H1 (cell line): ENCODE results near the gene EMX2. TPM values are rescaled to one million over a fixed set of nuclear protein-coding genes. Genes with fewer than 3 reads are reported as not detected.
A peak's percentile ranks its signal among the peaks of the same experiment; 100 is the strongest.

Experiments used
- CTCF ChIA-PET: fragments of 300-600 bp; sonication (Branson Sonifier 250); formaldehyde crosslinking; loops from one replicate; lab custom pipeline; 2021; ENCODE audit not compliant: partially characterized antibody; lab: Charles Lee
- POLR2A ChIA-PET: fragments of 300-600 bp; sonication (Branson Sonifier 250); formaldehyde crosslinking; loops from one replicate; lab custom pipeline; 2021; ENCODE audit warnings: inconsistent platforms; ENCODE audit not compliant: partially characterized antibody; lab: Charles Lee
- DNase-seq, 2 experiments: peaks; one replicate each; pipeline versions ENCODE4 v3.0.0 to v3.0.0-alpha.2; 2010 to 2022; ENCODE audit warnings: low spot score in 2 of 2, low read depth in 1 of 2, mixed read lengths in 1 of 2
- FAIRE-seq: peaks from 2 replicates; lab custom pipeline; 2011; peaks lifted over from hg19 to GRCh38; lab: Jason Lieb, UNC
- H2AFZ ChIP-seq: 2 replicates; pipeline ENCODE4 v1.8.1; 2012; ENCODE audit warnings: low read length, inconsistent platforms
- H2AK5ac ChIP-seq: 2 replicates; pipeline ENCODE4 v1.6.1; 2013; ENCODE audit warnings: low read depth, low read length
- H2BK120ac ChIP-seq: replicated peaks from 2 replicates; pipeline ENCODE3; 2013; ENCODE audit warnings: low read depth, low read length, inconsistent platforms
- H2BK12ac ChIP-seq: 2 replicates; pipeline ENCODE4 v1.6.1; 2013; ENCODE audit warnings: low read depth, low read length
- H2BK15ac ChIP-seq: 2 replicates; pipeline ENCODE4 v1.6.1; 2013; ENCODE audit warnings: low read length
- H2BK20ac ChIP-seq: 2 replicates; pipeline ENCODE4 v1.6.1; 2013; ENCODE audit warnings: low read length
- H2BK5ac ChIP-seq: 2 replicates; pipeline ENCODE4 v1.6.1; 2013; ENCODE audit warnings: low read depth, low read length
- H3K14ac ChIP-seq: 2 replicates; pipeline ENCODE4 v1.6.1; 2013; ENCODE audit warnings: inconsistent platforms; ENCODE audit not compliant: insufficient read length
- H3K18ac ChIP-seq: 2 replicates; pipeline ENCODE4 v1.6.1; 2013; ENCODE audit warnings: low read length; ENCODE audit errors: extremely low read depth
- H3K23ac ChIP-seq: 2 replicates; pipeline ENCODE4 v1.6.1; 2013; ENCODE audit warnings: inconsistent platforms; ENCODE audit not compliant: insufficient read length
- H3K23me2 ChIP-seq: 2 replicates; pipeline ENCODE4 v1.6.1; 2013; ENCODE audit warnings: low read depth, low read length
- H3K27ac ChIP-seq: 2 replicates; pipeline ENCODE4 v1.6.1; 2011; ENCODE audit warnings: low read depth, low read length, inconsistent platforms
- H3K27me3 ChIP-seq, 4 experiments: replicated peaks in 1 of 4; 1 replicate in 1 of 4; 2 replicates in 3 of 4; pipeline versions ENCODE4 v1.6.1 to v1.8.1; 2011 to 2013; ENCODE audit warnings: low read length in 3 of 4, mild to moderate bottlenecking in 3 of 4, inconsistent platforms in 2 of 4, mixed read lengths in 2 of 4, moderate library complexity in 1 of 4; ENCODE audit not compliant: control insufficient read depth in 3 of 4, insufficient read depth in 3 of 4; ENCODE audit errors: extremely low read depth in 1 of 4
- H3K36me3 ChIP-seq, 4 experiments: 2 replicates each; pipeline versions ENCODE4 v1.6.1 to v1.8.1; 2011 to 2013; ENCODE audit warnings: mild to moderate bottlenecking in 4 of 4, low read length in 3 of 4, moderate library complexity in 2 of 4, control low read depth in 1 of 4, inconsistent platforms in 1 of 4; ENCODE audit not compliant: insufficient read depth in 4 of 4, control insufficient read depth in 2 of 4
- H3K4ac ChIP-seq: replicated peaks from 2 replicates; pipeline ENCODE3; 2013; ENCODE audit warnings: low read length, low read depth, mixed read lengths, inconsistent platforms; ENCODE audit not compliant: insufficient read length
- H3K4me1 ChIP-seq, 4 experiments: replicated peaks in 1 of 4; 1 replicate in 1 of 4; 2 replicates in 3 of 4; pipeline versions ENCODE4 v1.6.1 to v1.8.1; 2011 to 2013; ENCODE audit warnings: low read length in 3 of 4, inconsistent platforms in 2 of 4, mixed read lengths in 1 of 4; ENCODE audit not compliant: insufficient read depth in 4 of 4, control insufficient read depth in 3 of 4
- H3K4me2 ChIP-seq, 2 experiments: 2 replicates each; pipeline versions ENCODE4 v1.6.1 to v1.8.1; 2011 to 2013; ENCODE audit warnings: low read depth in 2 of 2, low read length in 2 of 2, control low read depth in 1 of 2, inconsistent platforms in 1 of 2, mild to moderate bottlenecking in 1 of 2; ENCODE audit not compliant: insufficient read depth in 1 of 2
- H3K4me3 ChIP-seq, 4 experiments: fragments of 200-600, 300-600 bp in 1 of 4; sonication (generic), shearing (Covaris generic), sonication (Bioruptor Twin) in 1 of 4; 2 replicates each; pipeline versions ENCODE4 v1.5.1 to v1.8.1; 2011 to 2016; ENCODE audit warnings: low read length in 4 of 4, low read depth in 3 of 4, control low read depth in 2 of 4, inconsistent platforms in 2 of 4, mild to moderate bottlenecking in 2 of 4, mixed read lengths in 1 of 4, moderate library complexity in 1 of 4; ENCODE audit not compliant: insufficient read depth in 2 of 4; ENCODE audit errors: extremely low read depth in 1 of 4
- H3K56ac ChIP-seq: replicated peaks from 2 replicates; pipeline ENCODE3; 2013; ENCODE audit warnings: low read depth, mild to moderate bottlenecking, mixed read lengths, low read length, inconsistent platforms; ENCODE audit not compliant: insufficient read length
- H3K79me1 ChIP-seq: 2 replicates; pipeline ENCODE4 v1.6.1; 2013; ENCODE audit warnings: low read depth, low read length, control low read depth
- H3K79me2 ChIP-seq, 2 experiments: 2 replicates each; pipeline versions ENCODE4 v1.6.1 to v1.8.1; 2012 to 2013; ENCODE audit warnings: low read length in 2 of 2, mild to moderate bottlenecking in 2 of 2, inconsistent platforms in 1 of 2; ENCODE audit not compliant: insufficient read depth in 2 of 2, control insufficient read depth in 1 of 2
- H3K9ac ChIP-seq, 4 experiments: replicated peaks in 1 of 4; 1 replicate in 1 of 4; 2 replicates in 3 of 4; pipeline versions ENCODE4 v1.6.1 to v1.8.1; 2011 to 2013; ENCODE audit warnings: low read depth in 3 of 4, low read length in 3 of 4, control low read depth in 2 of 4, mild to moderate bottlenecking in 2 of 4, moderate library complexity in 2 of 4, inconsistent platforms in 1 of 4; ENCODE audit errors: extremely low read depth in 1 of 4
- H3K9me3 ChIP-seq, 2 experiments: 2 replicates each; pipeline versions ENCODE4 v1.6.1 to v1.8.1; 2012 to 2013; ENCODE audit warnings: mild to moderate bottlenecking in 2 of 2, moderate library complexity in 2 of 2, control low read depth in 1 of 2, inconsistent platforms in 1 of 2, low read depth in 1 of 2, low read length in 1 of 2, mixed read lengths in 1 of 2; ENCODE audit not compliant: insufficient read depth in 2 of 2
- H4K20me1 ChIP-seq, 2 experiments: replicated peaks in 1 of 2; 2 replicates each; pipeline versions ENCODE3 to v1.8.1; 2011 to 2013; ENCODE audit warnings: inconsistent platforms in 2 of 2, low read length in 2 of 2, mild to moderate bottlenecking in 1 of 2; ENCODE audit not compliant: insufficient read depth in 2 of 2, control insufficient read depth in 1 of 2
- H4K5ac ChIP-seq: 2 replicates; pipeline ENCODE4 v1.6.1; 2013; ENCODE audit warnings: low read length, low read depth, mixed read lengths, inconsistent platforms; ENCODE audit not compliant: insufficient read length
- H4K8ac ChIP-seq: 2 replicates; pipeline ENCODE4 v1.8.0; 2013; ENCODE audit warnings: mild to moderate bottlenecking, moderate library complexity, low read length, inconsistent platforms; ENCODE audit not compliant: insufficient read depth; ENCODE audit errors: extremely low read depth
- H4K91ac ChIP-seq: replicated peaks from 2 replicates; pipeline ENCODE3; 2013; ENCODE audit warnings: low read length, mixed read lengths, inconsistent platforms; ENCODE audit not compliant: insufficient read length
- RAD21 ChIP-seq, 2 experiments: IDR thresholded peaks in 1 of 2; conservative IDR thresholded peaks in 1 of 2; 2 replicates each; pipeline ENCODE4 v1.6.1; 2011; ENCODE audit warnings: low read depth in 2 of 2, low read length in 2 of 2, improper control_type of control experiment in 1 of 2, inconsistent platforms in 1 of 2, mild to moderate bottlenecking in 1 of 2, moderate library complexity in 1 of 2
- SUZ12 ChIP-seq: fragments of 200-600 bp; sonication (generic); IDR thresholded peaks from 2 replicates; pipeline ENCODE4 v1.6.1; 2012; ENCODE audit warnings: mild to moderate bottlenecking, inconsistent platforms, low read length, moderate library complexity, mixed read lengths
- WGBS, 2 experiments: shearing (Covaris generic) in 1 of 2; methylation state at CpG; one replicate each; pipeline versions ENCODE4 v1.1.6 to v1.1.7; 2013 to 2015; ENCODE audit warnings: low lambda C conversion rate in 2 of 2, mixed read lengths in 2 of 2, inconsistent platforms in 1 of 2, low coverage in 1 of 2, missing lambda C conversion rate in 1 of 2; ENCODE audit not compliant: insufficient replicate concordance in 2 of 2, insufficient coverage in 1 of 2, insufficient read length in 1 of 2; ENCODE audit errors: extremely low coverage in 1 of 2, missing lambda C conversion rate in 1 of 2; 5-methylcytosine and 5-hydroxymethylcytosine counted together
- polyA plus RNA-seq, 7 experiments: library from polyadenylated mRNA; depleted of rRNA in 3 of 7; stranded (reverse) in 5 of 7; unstranded in 2 of 7; fragments of >200 nt in 5 of 7; fragments of 200-250 nt in 2 of 7; gene quantifications; 1 replicate in 5 of 7; 2 replicates in 1 of 7; 4 replicates in 1 of 7; pipeline versions ENCODE4 v1.2.1 to v1.2.3, GENCODE V29; 2011 to 2013; ENCODE audit warnings: missing spikeins in 2 of 7, mixed read lengths in 2 of 7
- total RNA-seq: library from RNA; stranded (reverse); fragmentation: NEBNext Ultra II Directional; extraction: Animal tissue kit (Norgen Biotek cat#: 25700); gene quantifications from 2 replicates; pipeline ENCODE4 v1.2.1, GENCODE V29; 2021
- TF ChIP-seq, protein P1 (sequence below), 3 experiments: IDR thresholded peaks; 1 replicate in 2 of 3; 2 replicates in 1 of 3; pipeline versions ENCODE4 v1.5.1 to v1.6.1; 2011; ENCODE audit warnings: low read length in 3 of 3, mild to moderate bottlenecking in 3 of 3, inconsistent platforms in 2 of 3, low read depth in 1 of 3, moderate library complexity in 1 of 3; ENCODE audit not compliant: insufficient read depth in 1 of 3; ENCODE audit errors: control extremely low read depth in 1 of 3
- TF ChIP-seq, protein P2 (sequence below): IDR thresholded peaks from 2 replicates; pipeline ENCODE4 v1.6.1; 2012; ENCODE audit warnings: inconsistent platforms

The EMX2 gene
- total and polyA plus RNA-seq, 2 of the 8 experiments (the other 6 are each of a cell fraction or from before 2014, with no cell fraction given) = not detected

DNA sequence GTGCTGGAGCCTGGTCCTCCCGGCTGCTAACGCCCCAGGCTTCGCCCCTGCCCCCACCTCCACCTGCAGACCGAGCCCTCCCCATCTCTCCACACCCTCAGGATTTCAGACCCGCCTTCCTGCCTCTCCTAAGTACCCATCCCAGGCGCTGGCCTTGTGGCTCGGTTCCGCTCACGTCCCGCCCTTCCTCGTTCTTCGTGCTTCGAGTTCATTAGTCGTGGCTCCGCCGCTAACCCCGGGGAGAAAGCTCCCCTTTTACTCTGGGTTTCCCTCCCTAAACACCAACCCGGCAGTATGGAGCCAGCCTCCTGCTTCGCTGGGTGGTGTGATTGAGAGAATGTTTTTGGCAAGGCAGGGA, 11.2 kb downstream of the EMX2 start:
- POLR2A ChIA-PET = interaction anchor here (1.3 to 1.7 kb wide), 2 partner anchors 20 to 395 kb away, joined by 4 to 6 read pairs; no protein-coding TSS in a partner anchor

More for the DNA sequence above, 11.2 kb downstream of the EMX2 start:
- H3K27ac ChIP-seq = no peak overlapping the region
- H3K23ac ChIP-seq = no peak overlapping the region
- no peak overlapping the region; the same call in 1 of the 2 replicates for H3K18ac ChIP-seq
- CTCF ChIA-PET = interaction anchor here (1.0 to 5.4 kb wide), 4 partner anchors 10 to 120 kb away, joined by 3 to 44 read pairs (median 4); no protein-coding TSS in a partner anchor
- H2BK120ac ChIP-seq = no peak overlapping the region
- no peak overlapping the region for H3K4ac ChIP-seq
- H3K4me1 ChIP-seq = peaks cover 0 to 23% (median 13%) of the 10 kb centered on the region in 4 experiments; a peak in 6 of 7 replicates
- peak overlapping the region; percentile 50; the same call in 1 of the 2 replicates for H2BK12ac ChIP-seq
- no peak for FAIRE-seq
- no peaks in the 10 kb centered on the region for H3K79me2 ChIP-seq
- peak overlapping the region; percentile 60 to 65 for H3K4me2 ChIP-seq
- H3K79me1 ChIP-seq = no peaks in the 10 kb centered on the region
- H2AFZ ChIP-seq = no peak overlapping the region; the same call in 1 of the 2 replicates
- peak overlapping the region in 3 of 4 experiments; percentile 5 to 51 (median 5); a peak in 3 of 8 replicates for H3K4me3 ChIP-seq
- DNase-seq = no peak
- H4K8ac ChIP-seq = no peak overlapping the region; the same call in 1 of the 2 replicates
- no peak overlapping the region for H3K56ac ChIP-seq
- peaks cover 21 to 27% of the 10 kb centered on the region in 2 experiments for H4K20me1 ChIP-seq
- no peaks in the 10 kb centered on the region for H3K9me3 ChIP-seq
- 14% methylated on average over 18 of the region's 19 CpGs; no CpG with 5 or more reads in 1 of the 2 experiments for WGBS, 2 experiments
- peak overlapping the region; percentile 83 for H2BK15ac ChIP-seq
- H3K9ac ChIP-seq = no peak overlapping the region
- peak; percentile 24; the same call in 1 of the 2 replicates for TF ChIP-seq SUZ12
- TF ChIP-seq, protein P1, sequence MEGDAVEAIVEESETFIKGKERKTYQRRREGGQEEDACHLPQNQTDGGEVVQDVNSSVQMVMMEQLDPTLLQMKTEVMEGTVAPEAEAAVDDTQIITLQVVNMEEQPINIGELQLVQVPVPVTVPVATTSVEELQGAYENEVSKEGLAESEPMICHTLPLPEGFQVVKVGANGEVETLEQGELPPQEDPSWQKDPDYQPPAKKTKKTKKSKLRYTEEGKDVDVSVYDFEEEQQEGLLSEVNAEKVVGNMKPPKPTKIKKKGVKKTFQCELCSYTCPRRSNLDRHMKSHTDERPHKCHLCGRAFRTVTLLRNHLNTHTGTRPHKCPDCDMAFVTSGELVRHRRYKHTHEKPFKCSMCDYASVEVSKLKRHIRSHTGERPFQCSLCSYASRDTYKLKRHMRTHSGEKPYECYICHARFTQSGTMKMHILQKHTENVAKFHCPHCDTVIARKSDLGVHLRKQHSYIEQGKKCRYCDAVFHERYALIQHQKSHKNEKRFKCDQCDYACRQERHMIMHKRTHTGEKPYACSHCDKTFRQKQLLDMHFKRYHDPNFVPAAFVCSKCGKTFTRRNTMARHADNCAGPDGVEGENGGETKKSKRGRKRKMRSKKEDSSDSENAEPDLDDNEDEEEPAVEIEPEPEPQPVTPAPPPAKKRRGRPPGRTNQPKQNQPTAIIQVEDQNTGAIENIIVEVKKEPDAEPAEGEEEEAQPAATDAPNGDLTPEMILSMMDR (IDR thresholded peaks at IDR 0.05; ENCODE audit: control extremely low read depth in 1 of 3, insufficient read depth in 1 of 3, low read depth in 1 of 3, low read length in 3 of 3) = no peak
- no peak for TF ChIP-seq RAD21 (IDR thresholded peaks at IDR 0.05 in 1 of 2, conservative IDR thresholded peaks at IDR 0.05 in 1 of 2; ENCODE audit: low read depth in 2 of 2, low read length in 2 of 2)
- TF ChIP-seq, protein P2, sequence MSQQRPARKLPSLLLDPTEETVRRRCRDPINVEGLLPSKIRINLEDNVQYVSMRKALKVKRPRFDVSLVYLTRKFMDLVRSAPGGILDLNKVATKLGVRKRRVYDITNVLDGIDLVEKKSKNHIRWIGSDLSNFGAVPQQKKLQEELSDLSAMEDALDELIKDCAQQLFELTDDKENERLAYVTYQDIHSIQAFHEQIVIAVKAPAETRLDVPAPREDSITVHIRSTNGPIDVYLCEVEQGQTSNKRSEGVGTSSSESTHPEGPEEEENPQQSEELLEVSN = peak; percentile 76
- H3K23me2 ChIP-seq = peaks cover 5% of the 10 kb centered on the region
- H2BK5ac ChIP-seq = no peak overlapping the region
- H3K27me3 ChIP-seq = peaks cover 69 to 77% (median 73%) of the 10 kb centered on the region in 4 experiments
- no peak overlapping the region for H4K5ac ChIP-seq
- H3K14ac ChIP-seq = no peak overlapping the region
- H2BK20ac ChIP-seq = no peak overlapping the region
- no peak overlapping the region for H2AK5ac ChIP-seq
- no peak overlapping the region for H4K91ac ChIP-seq
- no peaks in the 10 kb centered on the region for H3K36me3 ChIP-seq
